Liver (tissue), 3 donors: ENCODE data around the gene BUB3.

Experiments used
- TAF1 ChIP-seq: conservative IDR thresholded peaks from 2 replicates; pipeline ENCODE4 v1.6.1; 2016; ENCODE audit warnings: antibody characterized with exemption, mild to moderate bottlenecking
- TF ChIP-seq, protein P1 (sequence below): fragments of 150-350 bp; IDR thresholded peaks from 2 replicates; pipeline ENCODE4 v1.5.1; 2017; ENCODE audit warnings: improper control_type of control experiment, low read depth, low read length; ENCODE audit not compliant: missing input control
- TF ChIP-seq, protein P2 (sequence below): IDR thresholded peaks from 2 replicates; pipeline ENCODE4 v1.6.1; 2016; ENCODE audit warnings: antibody characterized with exemption
- TF ChIP-seq, protein P3 (sequence below): IDR thresholded peaks from 2 replicates; pipeline ENCODE4 v1.6.1; 2016; ENCODE audit warnings: antibody characterized with exemption
- TF ChIP-seq, protein P4 (sequence below): IDR thresholded peaks from 2 replicates; pipeline ENCODE4 v1.6.1; 2016; ENCODE audit warnings: antibody characterized with exemption, mild to moderate bottlenecking
- donor health status: healthy.
- donor health status: healthy.

DNA sequence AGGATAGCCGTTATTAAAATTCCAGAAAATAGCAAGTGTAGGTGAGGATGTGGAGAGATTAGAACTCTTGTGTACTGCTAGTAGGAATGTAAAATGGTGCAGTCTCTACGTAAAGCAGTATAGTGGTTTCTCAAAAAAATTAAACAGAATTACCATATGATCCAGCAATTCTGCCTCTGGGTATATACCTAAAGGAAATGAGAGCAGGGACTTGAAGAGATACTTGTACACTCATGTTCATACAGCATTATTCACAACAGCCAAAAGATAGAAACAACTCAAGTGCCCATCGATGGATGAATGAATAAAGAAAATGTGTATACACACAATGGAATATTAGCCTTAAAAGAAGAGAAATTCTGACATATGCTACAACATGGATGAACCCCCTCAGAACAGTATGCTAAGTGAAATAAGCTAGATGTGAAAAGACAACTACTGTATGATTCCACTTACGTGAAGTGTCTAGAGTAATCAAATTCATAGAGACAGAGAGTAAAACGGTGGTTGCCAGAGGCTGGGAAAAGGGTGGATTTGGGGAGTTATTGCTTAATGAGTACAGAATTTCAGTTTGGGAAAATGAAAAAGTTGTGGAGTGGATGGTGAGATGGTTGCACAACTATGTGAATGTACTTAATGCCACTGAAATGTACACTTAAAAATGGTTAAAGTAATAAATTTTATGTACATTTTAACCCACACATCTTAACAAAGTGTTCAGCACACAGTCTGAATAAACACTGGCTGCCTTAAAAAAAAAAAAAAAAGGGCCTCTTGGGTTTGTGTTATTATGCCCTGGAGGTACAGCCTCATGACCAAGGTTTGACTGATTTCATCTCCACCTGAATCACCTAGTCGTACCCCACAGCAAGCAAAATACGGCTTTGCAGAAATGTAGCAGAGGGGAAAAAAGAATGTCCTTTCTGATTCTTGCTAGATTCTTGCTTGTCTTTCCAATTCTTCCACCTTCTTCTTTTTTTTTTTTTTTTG, 26.2 kb downstream of the BUB3 start:
- TF ChIP-seq, protein P1, sequence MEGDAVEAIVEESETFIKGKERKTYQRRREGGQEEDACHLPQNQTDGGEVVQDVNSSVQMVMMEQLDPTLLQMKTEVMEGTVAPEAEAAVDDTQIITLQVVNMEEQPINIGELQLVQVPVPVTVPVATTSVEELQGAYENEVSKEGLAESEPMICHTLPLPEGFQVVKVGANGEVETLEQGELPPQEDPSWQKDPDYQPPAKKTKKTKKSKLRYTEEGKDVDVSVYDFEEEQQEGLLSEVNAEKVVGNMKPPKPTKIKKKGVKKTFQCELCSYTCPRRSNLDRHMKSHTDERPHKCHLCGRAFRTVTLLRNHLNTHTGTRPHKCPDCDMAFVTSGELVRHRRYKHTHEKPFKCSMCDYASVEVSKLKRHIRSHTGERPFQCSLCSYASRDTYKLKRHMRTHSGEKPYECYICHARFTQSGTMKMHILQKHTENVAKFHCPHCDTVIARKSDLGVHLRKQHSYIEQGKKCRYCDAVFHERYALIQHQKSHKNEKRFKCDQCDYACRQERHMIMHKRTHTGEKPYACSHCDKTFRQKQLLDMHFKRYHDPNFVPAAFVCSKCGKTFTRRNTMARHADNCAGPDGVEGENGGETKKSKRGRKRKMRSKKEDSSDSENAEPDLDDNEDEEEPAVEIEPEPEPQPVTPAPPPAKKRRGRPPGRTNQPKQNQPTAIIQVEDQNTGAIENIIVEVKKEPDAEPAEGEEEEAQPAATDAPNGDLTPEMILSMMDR, result no peak
- TF ChIP-seq TAF1, result no peak
- TF ChIP-seq, protein P2, sequence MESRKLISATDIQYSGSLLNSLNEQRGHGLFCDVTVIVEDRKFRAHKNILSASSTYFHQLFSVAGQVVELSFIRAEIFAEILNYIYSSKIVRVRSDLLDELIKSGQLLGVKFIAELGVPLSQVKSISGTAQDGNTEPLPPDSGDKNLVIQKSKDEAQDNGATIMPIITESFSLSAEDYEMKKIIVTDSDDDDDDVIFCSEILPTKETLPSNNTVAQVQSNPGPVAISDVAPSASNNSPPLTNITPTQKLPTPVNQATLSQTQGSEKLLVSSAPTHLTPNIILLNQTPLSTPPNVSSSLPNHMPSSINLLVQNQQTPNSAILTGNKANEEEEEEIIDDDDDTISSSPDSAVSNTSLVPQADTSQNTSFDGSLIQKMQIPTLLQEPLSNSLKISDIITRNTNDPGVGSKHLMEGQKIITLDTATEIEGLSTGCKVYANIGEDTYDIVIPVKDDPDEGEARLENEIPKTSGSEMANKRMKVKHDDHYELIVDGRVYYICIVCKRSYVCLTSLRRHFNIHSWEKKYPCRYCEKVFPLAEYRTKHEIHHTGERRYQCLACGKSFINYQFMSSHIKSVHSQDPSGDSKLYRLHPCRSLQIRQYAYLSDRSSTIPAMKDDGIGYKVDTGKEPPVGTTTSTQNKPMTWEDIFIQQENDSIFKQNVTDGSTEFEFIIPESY, result no peak
- TF ChIP-seq, protein P3, sequence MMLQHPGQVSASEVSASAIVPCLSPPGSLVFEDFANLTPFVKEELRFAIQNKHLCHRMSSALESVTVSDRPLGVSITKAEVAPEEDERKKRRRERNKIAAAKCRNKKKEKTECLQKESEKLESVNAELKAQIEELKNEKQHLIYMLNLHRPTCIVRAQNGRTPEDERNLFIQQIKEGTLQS, result no peak
- TF ChIP-seq, protein P4, sequence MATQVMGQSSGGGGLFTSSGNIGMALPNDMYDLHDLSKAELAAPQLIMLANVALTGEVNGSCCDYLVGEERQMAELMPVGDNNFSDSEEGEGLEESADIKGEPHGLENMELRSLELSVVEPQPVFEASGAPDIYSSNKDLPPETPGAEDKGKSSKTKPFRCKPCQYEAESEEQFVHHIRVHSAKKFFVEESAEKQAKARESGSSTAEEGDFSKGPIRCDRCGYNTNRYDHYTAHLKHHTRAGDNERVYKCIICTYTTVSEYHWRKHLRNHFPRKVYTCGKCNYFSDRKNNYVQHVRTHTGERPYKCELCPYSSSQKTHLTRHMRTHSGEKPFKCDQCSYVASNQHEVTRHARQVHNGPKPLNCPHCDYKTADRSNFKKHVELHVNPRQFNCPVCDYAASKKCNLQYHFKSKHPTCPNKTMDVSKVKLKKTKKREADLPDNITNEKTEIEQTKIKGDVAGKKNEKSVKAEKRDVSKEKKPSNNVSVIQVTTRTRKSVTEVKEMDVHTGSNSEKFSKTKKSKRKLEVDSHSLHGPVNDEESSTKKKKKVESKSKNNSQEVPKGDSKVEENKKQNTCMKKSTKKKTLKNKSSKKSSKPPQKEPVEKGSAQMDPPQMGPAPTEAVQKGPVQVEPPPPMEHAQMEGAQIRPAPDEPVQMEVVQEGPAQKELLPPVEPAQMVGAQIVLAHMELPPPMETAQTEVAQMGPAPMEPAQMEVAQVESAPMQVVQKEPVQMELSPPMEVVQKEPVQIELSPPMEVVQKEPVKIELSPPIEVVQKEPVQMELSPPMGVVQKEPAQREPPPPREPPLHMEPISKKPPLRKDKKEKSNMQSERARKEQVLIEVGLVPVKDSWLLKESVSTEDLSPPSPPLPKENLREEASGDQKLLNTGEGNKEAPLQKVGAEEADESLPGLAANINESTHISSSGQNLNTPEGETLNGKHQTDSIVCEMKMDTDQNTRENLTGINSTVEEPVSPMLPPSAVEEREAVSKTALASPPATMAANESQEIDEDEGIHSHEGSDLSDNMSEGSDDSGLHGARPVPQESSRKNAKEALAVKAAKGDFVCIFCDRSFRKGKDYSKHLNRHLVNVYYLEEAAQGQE, result no peak
